ENCODE measurements around the gene LHFPL6. TPM values are rescaled to one million over a fixed set of nuclear protein-coding genes. Genes with fewer than 3 reads are reported as not detected.

Gene LHFPL6
- total and polyA plus RNA-seq, 10 donors = 6.9 to 49.0 (median 30.5) TPM

DNA sequence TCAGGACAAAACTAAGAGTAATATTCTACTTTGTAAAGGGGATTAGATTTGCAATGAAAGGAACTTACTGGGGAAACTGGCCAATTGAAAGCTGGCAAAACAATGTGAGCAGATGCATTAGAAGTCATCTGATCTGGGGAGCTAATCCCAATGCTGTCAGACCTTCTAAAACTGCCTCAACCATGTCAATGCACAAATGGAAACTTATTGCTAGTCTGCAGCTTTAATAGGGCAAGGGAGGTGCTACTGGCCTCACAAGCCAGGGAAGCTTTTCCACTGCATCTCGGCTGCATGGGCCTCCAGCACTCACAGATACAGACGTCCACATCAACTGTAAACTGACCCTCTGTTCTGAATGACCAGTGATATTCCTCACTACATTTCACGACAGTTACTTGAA, 154.2 kb downstream of the LHFPL6 start:
- Histone ChIP-seq H3K36me3 (no peaks in the 10 kb centered on the region), H3K4me1 (peaks cover 10 to 37% (median 22%) of the 10 kb centered on the region in 6 donors), H3K4me3 (no peak overlapping the region), H3K9me3 (no peaks in the 10 kb centered on the region), H3K27me3 (replicated peaks in 1 of 7) (no peaks in the 10 kb centered on the region), H3K27ac (no peak overlapping the region)
- no peak for DNase-seq
- intact Hi-C loops (cut with DNase I; ENCODE audit: low total_unique reads) = no loop called here
- 71 to 93% (median 85%) methylated on average over 3 of the region's 3 CpGs for WGBS, 5 donors
- TF ChIP-seq POLR2A (IDR thresholded peaks at IDR 0.05) (no peak), POLR2AphosphoS5 (IDR thresholded peaks at IDR 0.05) (no peak), CTCF (IDR thresholded peaks at IDR 0.05 in 8 of 11, conservative IDR thresholded peaks at IDR 0.05 in 3 of 11) (no peak)

- WGBS, 5 donors = 77 to 86% (median 82%) methylated on average over 4 of the region's 4 CpGs
- Histone ChIP-seq H3K9me3 (no peaks in the 10 kb centered on the region), H3K27ac (no peak overlapping the region), H3K27me3 (replicated peaks in 1 of 7) (no peaks in the 10 kb centered on the region), H3K4me3 (no peak overlapping the region), H3K36me3 (no peaks in the 10 kb centered on the region), H3K4me1 (peaks cover 5 to 19% (median 10%) of the 10 kb centered on the region in 6 donors)
- no peak for DNase-seq
- TF ChIP-seq CTCF (IDR thresholded peaks at IDR 0.05 in 8 of 11, conservative IDR thresholded peaks at IDR 0.05 in 3 of 11) (no peak), POLR2AphosphoS5 (IDR thresholded peaks at IDR 0.05) (no peak), POLR2A (IDR thresholded peaks at IDR 0.05) (no peak)
- intact Hi-C loops (cut with DNase I; ENCODE audit: low total_unique reads) = no loop called here
Observed at GRCh38 chr13:39446865-39447264, 156.1 kb downstream of the LHFPL6 start.

GRCh38 chr13:39444866-39445265, 158.1 kb downstream of the LHFPL6 start:
- Histone ChIP-seq H3K4me3 (no peak overlapping the region), H3K27ac (no peak overlapping the region), H3K4me1 (peaks cover 0 to 3% (median 0%) of the 10 kb centered on the region in 6 donors), H3K9me3 (no peaks in the 10 kb centered on the region), H3K36me3 (no peaks in the 10 kb centered on the region), H3K27me3 (replicated peaks in 1 of 7) (no peaks in the 10 kb centered on the region)
- DNase-seq = no peak
- no peak for TF ChIP-seq POLR2A (IDR thresholded peaks at IDR 0.05)
- TF ChIP-seq CTCF (IDR thresholded peaks at IDR 0.05 in 8 of 11, conservative IDR thresholded peaks at IDR 0.05 in 3 of 11) = no peak
- TF ChIP-seq POLR2AphosphoS5 (IDR thresholded peaks at IDR 0.05) = no peak
- intact Hi-C loops (cut with DNase I; ENCODE audit: low total_unique reads) = no loop called here
- WGBS, 5 donors = 91 to 95% (median 94%) methylated on average over 2 of the region's 2 CpGs

- Histone ChIP-seq H3K27me3 (replicated peaks in 1 of 7) (no peaks in the 10 kb centered on the region), H3K9me3 (peaks cover 0 to 23% (median 8%) of the 10 kb centered on the region in 8 donors), H3K4me3 (no peak overlapping the region), H3K27ac (no peak overlapping the region), H3K36me3 (no peaks in the 10 kb centered on the region), H3K4me1 (no peaks in the 10 kb centered on the region)
- DNase-seq = no peak
- TF ChIP-seq POLR2A (IDR thresholded peaks at IDR 0.05) (no peak), POLR2AphosphoS5 (IDR thresholded peaks at IDR 0.05) (no peak), CTCF (IDR thresholded peaks at IDR 0.05 in 8 of 11, conservative IDR thresholded peaks at IDR 0.05 in 3 of 11) (no peak)
- 50 to 69% (median 67%) methylated on average over 1 of the region's 1 CpG for WGBS, 5 donors
- intact Hi-C loops (cut with DNase I; ENCODE audit: low total_unique reads) = no loop called here
Observed at GRCh38 chr13:39433651-39434050, 169.3 kb downstream of the LHFPL6 start.
